ENCODE data around the gene TRPM3. TPM values are rescaled to one million over a fixed set of nuclear protein-coding genes. Genes with fewer than 3 reads are reported as not detected.

Gene TRPM3
- total and polyA plus RNA-seq, 4 donors, result 0.07 to 0.89 (median 0.67) TPM

GRCh38 chr9:70493029-70493428 is 628.4 kb downstream of the TRPM3 start:
- H3K36me3 ChIP-seq (ENCODE audit: control insufficient read depth in 4 of 4, insufficient read depth in 3 of 4, low read depth in 1 of 4, low read length in 3 of 4), result no peaks in the 10 kb centered on the region
- no peak overlapping the region for H3K9ac ChIP-seq (ENCODE audit: low read depth in 1 of 2, low read length in 2 of 2)
- H3K4me3 ChIP-seq (ENCODE audit: low read depth in 1 of 3, low read length in 3 of 3), result no peak overlapping the region
- no peaks in the 10 kb centered on the region for H3K4me1 ChIP-seq (ENCODE audit: control insufficient read depth in 4 of 4, insufficient read depth in 4 of 4, low read length in 3 of 4)
- H3K27me3 ChIP-seq (ENCODE audit: control insufficient read depth in 4 of 4, insufficient read depth in 4 of 4, low read length in 3 of 4), result no peaks in the 10 kb centered on the region
- TF ChIP-seq JUND (IDR thresholded peaks at IDR 0.05) (no peak), CTCF (IDR thresholded peaks at IDR 0.05; ENCODE audit: low read depth, low read length, missing input control) (no peak), FOXA2 (IDR thresholded peaks at IDR 0.05) (no peak), RXRA (IDR thresholded peaks at IDR 0.05) (no peak), HNF4A (conservative IDR thresholded peaks at IDR 0.05) (no peak), SP1 (IDR thresholded peaks at IDR 0.05) (no peak), YY1 (IDR thresholded peaks at IDR 0.05) (no peak), ZBTB33 (IDR thresholded peaks at IDR 0.05) (no peak), EGR1 (IDR thresholded peaks at IDR 0.05; ENCODE audit: low read depth in 2 of 2) (no peak), NR2F2 (IDR thresholded peaks at IDR 0.05) (no peak), HNF4G (IDR thresholded peaks at IDR 0.05) (no peak), GABPA (IDR thresholded peaks at IDR 0.05 in 1 of 2, conservative IDR thresholded peaks at IDR 0.05 in 1 of 2) (no peak), RAD21 (IDR thresholded peaks at IDR 0.05) (no peak), TAF1 (conservative IDR thresholded peaks at IDR 0.05) (no peak), REST (IDR thresholded peaks at IDR 0.05) (no peak), FOXA1 (IDR thresholded peaks at IDR 0.05) (no peak), ATF3 (IDR thresholded peaks at IDR 0.05) (no peak), MAX (IDR thresholded peaks at IDR 0.05) (no peak)
- no peak for DNase-seq (ENCODE audit: low spot score)
- no peaks in the 10 kb centered on the region for H3K9me3 ChIP-seq (ENCODE audit: control insufficient read depth in 4 of 4, low read length in 3 of 4)
- H3K27ac ChIP-seq (ENCODE audit: low read depth in 1 of 2, low read length in 2 of 2), result no peak overlapping the region
- WGBS, result 87% methylated on average over 9 of the region's 9 CpGs

Data from liver (tissue), 9 donors.